Measurements from ENCODE around the gene INPP5B.

DNA sequence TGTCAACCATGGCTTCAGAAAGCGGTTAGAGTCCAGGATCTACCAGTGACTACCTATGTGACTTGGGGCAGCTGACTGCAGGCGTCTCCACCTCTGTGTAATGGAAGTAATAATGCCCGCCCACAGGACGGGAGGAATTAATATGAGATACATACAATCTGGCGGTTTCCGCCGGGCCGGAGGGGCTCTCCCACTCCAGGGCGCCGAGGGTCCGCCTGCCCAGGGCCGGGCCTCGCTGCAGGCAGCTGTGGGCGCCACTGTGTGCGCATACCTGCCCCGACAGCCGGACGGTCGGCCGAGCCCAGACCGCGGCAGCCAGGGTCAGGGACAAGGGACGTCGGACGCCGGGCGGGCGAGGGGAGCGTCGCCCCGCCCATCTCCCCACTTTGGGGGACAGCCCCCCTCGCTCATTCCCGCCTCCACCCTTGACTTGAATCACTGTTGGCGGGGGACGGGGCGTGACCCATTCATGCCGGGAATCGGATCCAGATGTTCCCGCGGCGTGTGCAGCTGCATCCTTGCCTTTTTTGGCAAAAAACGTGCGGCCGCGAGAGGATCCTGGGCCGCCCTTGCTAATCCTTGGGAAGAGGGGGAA lies 49.0 kb upstream of the INPP5B start:
- no peak for TF ChIP-seq EZH2 (IDR thresholded peaks at IDR 0.05; ENCODE audit: low read depth, unreplicated experiment)
- TF ChIP-seq, protein P1, sequence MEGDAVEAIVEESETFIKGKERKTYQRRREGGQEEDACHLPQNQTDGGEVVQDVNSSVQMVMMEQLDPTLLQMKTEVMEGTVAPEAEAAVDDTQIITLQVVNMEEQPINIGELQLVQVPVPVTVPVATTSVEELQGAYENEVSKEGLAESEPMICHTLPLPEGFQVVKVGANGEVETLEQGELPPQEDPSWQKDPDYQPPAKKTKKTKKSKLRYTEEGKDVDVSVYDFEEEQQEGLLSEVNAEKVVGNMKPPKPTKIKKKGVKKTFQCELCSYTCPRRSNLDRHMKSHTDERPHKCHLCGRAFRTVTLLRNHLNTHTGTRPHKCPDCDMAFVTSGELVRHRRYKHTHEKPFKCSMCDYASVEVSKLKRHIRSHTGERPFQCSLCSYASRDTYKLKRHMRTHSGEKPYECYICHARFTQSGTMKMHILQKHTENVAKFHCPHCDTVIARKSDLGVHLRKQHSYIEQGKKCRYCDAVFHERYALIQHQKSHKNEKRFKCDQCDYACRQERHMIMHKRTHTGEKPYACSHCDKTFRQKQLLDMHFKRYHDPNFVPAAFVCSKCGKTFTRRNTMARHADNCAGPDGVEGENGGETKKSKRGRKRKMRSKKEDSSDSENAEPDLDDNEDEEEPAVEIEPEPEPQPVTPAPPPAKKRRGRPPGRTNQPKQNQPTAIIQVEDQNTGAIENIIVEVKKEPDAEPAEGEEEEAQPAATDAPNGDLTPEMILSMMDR (conservative IDR thresholded peaks at IDR 0.05; ENCODE audit: low read depth in 2 of 2): no peak
- TF ChIP-seq NANOG (IDR thresholded peaks at IDR 0.05; ENCODE audit: borderline replicate concordance): no peak
